HG03064 (cell line): ENCODE results near the gene LIN37.
"Not testable (repeated sequence)": the region's sequence is repeated elsewhere in the genome, so short reads cannot be mapped to it uniquely, and the experiment has no call there.

Source experiments
- ATAC-seq: cut with Tn5 transposase; IDR thresholded peaks from one replicate; pipeline ENCODE4 v1.9.1; 2021; ENCODE audit warnings: low read depth; ENCODE audit not compliant: unreplicated experiment

The LIN37 gene

DNA sequence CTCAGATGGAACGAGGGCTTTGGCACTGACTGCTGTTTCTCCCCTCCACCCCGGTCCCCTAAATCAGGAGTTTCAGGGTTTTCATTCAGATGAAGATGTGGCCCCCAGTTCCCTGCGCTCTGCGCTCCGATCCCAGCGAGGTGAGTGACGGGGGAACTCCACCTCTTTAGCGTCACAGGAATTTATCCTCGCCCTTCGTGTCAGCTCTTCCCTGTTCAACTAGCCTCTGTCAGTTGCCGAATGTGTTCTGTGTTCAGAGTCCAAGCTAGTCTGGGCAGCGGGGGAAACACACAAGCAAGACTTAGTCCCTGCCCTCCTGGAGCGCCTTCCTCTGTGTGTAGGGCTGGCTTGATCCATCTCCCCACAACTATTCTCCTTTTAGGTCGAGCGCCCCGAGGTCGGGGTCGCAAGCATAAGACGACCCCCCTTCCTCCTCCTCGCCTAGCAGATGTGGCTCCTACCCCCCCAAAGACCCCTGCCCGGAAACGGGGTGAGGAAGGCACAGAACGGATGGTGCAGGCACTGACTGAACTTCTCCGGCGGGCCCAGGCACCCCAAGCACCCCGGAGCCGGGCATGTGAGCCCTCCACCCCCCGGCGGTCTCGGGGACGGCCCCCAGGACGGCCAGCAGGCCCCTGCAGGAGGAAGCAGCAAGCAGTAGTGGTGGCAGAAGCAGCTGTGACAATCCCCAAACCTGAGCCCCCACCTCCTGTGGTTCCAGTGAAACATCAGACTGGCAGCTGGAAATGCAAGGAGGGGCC is 28.8 kb upstream of the LIN37 start:
- ATAC-seq, result no peak

GRCh38 chr19:35720163-35720524 is 28.2 kb upstream of the LIN37 start:
- ATAC-seq, result no peak

DNA sequence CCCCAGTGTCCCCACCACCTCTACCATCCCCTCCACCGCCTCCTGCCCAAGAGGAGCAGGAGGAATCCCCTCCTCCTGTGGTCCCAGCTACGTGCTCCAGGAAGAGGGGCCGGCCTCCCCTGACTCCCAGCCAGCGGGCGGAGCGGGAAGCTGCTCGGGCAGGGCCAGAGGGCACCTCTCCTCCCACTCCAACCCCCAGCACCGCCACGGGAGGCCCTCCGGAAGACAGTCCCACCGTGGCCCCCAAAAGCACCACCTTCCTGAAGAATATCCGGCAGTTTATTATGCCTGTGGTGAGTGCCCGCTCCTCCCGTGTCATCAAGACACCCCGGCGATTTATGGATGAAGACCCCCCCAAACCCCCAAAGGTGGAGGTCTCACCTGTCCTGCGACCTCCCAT is 27.7 kb upstream of the LIN37 start:
- ATAC-seq, result no peak

DNA sequence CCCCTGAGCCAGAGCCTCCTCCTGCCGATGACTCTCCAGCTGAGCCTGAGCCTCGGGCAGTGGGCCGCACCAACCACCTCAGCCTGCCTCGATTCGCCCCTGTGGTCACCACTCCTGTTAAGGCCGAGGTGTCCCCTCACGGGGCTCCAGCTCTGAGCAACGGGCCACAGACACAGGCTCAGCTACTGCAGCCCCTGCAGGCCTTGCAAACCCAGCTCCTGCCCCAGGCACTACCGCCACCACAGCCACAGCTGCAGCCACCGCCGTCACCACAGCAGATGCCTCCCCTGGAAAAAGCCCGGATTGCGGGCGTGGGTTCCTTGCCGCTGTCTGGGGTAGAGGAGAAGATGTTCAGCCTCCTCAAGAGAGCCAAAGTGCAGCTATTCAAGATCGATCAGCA is 27.0 kb upstream of the LIN37 start:
- no peak for ATAC-seq

- no peak for ATAC-seq
These were observed 25.9 kb upstream of the LIN37 start for GRCh38 chr19:35722461-35722860.

- no peak for ATAC-seq
These were observed 25.5 kb upstream of the LIN37 start for GRCh38 chr19:35722897-35723296.

- ATAC-seq, result no peak
These were observed 24.7 kb upstream of the LIN37 start for GRCh38 chr19:35723671-35724070.

- ATAC-seq, result not testable (repeated sequence)
These were observed 24.2 kb upstream of the LIN37 start for GRCh38 chr19:35724132-35724531.

- ATAC-seq, result no peak
These were observed 23.8 kb upstream of the LIN37 start for GRCh38 chr19:35724560-35724959.

- no peak for ATAC-seq
These were observed 23.0 kb upstream of the LIN37 start for GRCh38 chr19:35725216-35725861.

DNA sequence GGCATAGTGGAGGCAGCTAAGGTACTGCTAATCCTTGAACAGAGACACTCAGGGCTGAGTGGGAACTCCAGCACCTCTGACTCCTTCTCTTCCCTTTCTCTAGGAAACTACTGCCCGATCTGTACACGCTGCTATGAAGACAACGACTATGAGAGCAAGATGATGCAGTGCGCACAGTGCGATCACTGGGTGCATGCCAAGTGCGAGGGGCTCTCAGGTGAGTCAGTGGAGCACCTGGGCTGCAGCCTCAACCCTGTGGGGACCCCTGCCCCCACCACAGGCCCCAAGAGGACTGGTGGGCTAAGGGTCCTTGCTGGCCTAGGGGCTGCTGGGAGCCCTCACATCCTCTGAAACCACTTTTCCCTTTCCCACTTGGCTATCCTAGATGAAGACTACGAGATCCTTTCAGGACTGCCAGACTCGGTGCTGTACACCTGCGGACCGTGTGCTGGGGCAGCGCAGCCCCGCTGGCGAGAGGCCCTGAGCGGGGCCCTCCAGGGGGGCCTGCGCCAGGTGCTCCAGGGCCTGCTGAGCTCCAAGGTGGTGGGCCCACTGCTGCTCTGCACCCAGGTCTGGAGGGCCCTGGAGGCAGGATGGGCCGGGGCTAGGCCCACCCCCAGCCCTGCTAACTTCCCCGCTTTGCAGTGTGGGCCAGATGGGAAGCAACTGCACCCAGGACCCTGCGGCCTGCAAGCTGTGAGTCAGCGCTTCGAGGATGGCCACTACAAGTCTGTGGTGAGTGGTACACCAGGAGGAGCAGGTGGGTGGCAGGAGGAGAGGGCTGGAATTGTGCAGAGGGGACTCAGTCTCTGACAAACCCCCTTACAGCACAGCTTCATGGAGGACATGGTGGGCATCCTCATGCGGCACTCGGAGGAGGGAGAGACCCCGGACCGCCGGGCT is 21.1 kb upstream of the LIN37 start:
- no peak for ATAC-seq

DNA sequence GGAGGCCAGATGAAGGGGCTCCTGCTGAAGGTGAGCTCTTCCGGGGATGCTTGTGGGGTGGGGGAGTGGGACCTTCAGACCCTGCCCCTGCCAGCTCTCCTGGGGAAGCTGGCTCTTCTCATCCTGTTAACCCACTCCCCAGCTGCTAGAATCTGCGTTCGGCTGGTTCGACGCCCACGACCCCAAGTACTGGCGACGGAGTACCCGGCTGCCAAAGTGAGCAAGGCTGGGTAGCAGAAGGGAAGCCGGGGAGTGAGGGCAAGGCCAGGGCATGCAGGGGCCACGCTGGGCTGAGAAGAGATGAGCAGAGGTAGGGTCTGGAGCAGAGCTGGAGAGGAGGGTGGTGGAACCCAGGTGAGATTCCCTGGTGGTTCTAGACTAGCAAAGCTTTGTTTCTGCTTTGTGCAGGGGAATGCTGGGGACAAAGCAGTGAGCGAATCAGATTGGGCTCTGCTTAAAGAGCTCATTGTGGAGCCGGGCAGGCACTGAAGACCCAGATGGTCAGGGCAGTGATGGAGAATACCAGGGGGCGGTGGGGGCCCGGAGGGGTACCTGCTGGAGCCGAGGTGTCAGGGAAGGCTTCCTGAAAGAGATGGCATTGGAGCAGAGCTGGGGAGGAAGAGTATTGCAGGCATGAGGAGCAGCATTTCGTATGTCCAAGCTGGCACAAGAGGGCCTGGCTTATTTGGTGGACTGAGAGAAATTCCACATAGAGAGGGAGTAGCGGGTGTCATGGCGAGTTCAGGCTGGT is 20.2 kb upstream of the LIN37 start:
- ATAC-seq, result no peak

- no peak for ATAC-seq
These were observed 19.4 kb upstream of the LIN37 start for GRCh38 chr19:35729021-35729420.

DNA sequence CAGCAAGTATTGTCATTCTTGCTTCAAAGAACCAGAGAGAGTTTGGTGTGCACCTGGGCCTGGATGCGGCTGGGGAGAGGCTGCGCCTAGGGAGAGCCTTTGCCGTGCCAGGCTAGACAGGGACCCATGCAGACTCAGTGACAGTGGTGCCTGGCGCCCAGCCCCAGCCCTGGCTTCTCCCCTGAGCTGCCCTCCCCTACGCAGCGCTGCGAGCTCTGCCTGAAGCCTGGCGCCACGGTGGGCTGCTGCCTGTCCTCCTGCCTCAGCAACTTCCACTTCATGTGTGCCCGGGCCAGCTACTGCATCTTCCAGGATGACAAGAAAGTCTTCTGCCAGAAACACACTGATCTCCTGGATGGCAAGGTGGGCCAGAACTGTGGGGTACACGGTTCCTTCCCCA is 18.6 kb upstream of the LIN37 start:
- no peak for ATAC-seq

DNA sequence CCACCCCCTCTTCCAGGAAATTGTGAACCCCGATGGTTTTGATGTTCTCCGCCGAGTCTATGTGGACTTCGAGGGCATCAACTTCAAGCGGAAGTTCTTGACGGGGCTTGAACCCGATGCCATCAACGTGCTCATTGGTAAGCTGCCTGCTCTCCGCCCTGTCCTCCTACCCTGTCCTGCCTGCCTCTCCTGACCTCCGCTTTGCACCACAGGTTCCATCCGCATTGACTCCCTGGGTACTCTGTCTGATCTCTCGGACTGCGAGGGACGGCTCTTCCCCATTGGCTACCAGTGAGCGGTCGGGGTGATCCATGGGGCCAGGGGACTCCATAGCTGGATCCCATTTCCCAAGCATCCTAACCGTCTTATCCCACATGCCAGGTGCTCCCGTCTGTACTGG is 18.1 kb upstream of the LIN37 start:
- no peak for ATAC-seq

- no peak for ATAC-seq
These were observed 17.0 kb upstream of the LIN37 start for GRCh38 chr19:35731353-35731752.

DNA sequence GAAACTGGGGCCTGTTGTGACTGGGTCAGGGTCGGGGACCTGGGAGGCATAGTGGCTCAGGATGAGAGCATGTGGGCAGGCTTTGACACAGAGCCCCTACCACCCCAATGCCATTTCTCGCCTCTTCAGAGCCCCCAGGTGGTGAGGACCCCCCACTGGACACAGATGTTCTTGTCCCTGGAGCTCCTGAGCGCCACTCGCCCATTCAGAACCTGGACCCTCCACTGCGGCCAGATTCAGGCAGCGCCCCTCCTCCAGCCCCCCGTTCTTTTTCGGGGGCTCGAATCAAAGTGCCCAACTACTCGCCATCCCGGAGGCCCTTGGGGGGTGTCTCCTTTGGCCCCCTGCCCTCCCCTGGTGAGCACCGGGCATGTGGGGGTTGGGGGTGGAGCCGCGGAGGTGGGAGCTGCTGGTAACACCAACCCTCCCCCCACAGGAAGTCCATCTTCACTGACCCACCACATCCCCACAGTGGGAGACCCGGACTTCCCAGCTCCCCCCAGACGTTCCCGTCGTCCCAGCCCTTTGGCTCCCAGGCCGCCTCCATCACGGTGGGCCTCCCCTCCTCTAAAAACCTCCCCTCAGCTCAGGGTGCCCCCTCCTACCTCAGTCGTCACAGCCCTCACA is 16.5 kb upstream of the LIN37 start:
- no peak for ATAC-seq

DNA sequence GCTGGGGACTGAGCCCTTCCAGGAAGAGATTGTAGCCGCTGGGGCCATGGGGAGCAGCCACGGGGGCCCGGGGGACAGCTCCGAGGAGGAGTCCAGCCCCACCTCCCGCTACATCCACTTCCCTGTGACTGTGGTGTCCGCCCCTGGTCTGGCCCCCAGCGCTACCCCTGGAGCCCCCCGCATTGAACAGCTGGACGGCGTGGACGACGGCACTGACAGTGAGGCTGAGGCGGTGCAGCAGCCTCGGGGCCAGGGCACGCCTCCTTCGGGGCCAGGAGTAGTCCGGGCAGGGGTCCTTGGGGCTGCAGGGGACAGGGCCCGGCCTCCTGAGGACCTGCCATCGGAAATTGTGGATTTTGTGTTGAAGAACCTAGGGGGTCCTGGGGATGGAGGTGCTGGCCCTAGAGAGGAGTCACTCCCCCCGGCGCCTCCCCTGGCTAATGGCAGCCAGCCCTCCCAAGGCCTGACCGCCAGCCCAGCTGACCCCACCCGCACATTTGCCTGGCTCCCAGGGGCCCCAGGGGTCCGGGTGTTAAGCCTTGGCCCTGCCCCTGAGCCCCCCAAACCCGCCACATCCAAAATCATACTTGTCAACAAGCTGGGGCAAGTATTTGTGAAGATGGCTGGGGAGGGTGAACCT is 15.7 kb upstream of the LIN37 start:
- ATAC-seq, result no peak

DNA sequence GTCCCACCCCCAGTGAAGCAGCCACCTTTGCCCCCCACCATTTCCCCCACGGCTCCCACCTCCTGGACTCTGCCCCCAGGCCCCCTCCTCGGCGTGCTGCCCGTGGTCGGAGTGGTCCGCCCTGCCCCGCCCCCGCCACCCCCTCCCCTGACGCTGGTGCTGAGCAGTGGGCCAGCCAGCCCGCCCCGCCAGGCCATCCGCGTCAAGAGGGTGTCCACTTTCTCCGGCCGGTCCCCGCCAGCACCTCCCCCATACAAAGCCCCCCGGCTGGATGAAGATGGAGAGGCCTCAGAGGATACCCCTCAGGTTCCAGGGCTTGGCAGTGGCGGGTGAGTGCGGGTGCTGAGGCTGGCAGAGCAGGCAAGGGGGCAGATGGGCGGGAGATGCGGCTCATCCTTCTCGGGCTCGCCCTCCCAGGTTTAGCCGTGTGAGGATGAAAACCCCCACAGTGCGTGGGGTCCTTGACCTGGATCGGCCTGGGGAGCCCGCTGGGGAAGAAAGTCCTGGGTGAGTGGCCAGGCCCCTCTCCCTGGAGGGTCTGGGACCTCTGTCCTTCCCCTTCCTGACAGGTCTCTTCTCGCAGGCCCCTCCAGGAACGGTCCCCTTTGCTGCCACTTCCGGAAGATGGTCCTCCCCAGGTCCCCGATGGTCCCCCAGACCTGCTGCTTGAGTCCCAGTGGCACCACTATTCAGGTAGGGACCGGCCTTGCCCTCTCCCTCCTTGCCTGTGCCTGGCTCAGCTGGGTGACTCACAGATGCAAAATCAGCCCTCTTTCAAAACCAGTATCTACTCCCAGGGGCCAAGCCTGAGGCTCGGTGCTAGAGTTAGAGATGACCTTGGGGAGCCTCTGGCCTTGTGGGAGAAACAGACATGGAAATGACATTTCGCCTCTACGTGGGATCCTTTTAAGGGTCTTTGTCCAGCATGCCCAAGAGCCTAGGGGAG is 14.9 kb upstream of the LIN37 start:
- no peak for ATAC-seq
